Vagina (tissue), 2 donors: Measurements from ENCODE around the gene SMIM28.

Source experiments
- POLR2AphosphoS5 ChIP-seq, 2 donors: sonication (generic); formaldehyde crosslinking; IDR thresholded peaks; one replicate each; pipeline ENCODE4 v1.9.0; 2017; ENCODE audit warnings: antibody characterized with exemption in 2 of 2, mild to moderate bottlenecking in 2 of 2, low read depth in 1 of 2; ENCODE audit not compliant: insufficient read depth in 1 of 2
- TF ChIP-seq, protein P1 (sequence below), 3 experiments: fragments of 450-650 bp in 2 of 3; fragments of 200-600 bp in 1 of 3; sonication (generic) in 1 of 3; IDR thresholded peaks; one replicate each; pipeline ENCODE4 v1.5.1; 2017 to 2019; ENCODE audit warnings: antibody characterized with exemption in 3 of 3, mild to moderate bottlenecking in 2 of 3, moderate library complexity in 2 of 3

DNA sequence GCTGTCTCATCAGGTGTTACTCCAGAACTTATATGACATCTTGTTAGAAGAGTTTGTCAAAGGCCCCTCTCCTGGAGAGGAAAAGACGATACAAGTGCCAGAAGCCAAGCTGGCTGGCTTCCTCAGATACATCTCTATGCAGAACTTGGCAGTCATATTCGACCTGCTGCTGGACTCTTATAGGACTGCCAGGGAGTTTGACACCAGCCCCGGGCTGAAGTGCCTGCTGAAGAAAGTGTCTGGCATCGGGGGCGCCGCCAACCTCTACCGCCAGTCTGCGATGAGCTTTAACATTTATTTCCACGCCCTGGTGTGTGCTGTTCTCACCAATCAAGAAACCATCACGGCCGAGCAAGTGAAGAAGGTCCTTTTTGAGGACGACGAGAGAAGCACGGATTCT, 43.7 kb upstream of the SMIM28 start:
- TF ChIP-seq, protein P1, sequence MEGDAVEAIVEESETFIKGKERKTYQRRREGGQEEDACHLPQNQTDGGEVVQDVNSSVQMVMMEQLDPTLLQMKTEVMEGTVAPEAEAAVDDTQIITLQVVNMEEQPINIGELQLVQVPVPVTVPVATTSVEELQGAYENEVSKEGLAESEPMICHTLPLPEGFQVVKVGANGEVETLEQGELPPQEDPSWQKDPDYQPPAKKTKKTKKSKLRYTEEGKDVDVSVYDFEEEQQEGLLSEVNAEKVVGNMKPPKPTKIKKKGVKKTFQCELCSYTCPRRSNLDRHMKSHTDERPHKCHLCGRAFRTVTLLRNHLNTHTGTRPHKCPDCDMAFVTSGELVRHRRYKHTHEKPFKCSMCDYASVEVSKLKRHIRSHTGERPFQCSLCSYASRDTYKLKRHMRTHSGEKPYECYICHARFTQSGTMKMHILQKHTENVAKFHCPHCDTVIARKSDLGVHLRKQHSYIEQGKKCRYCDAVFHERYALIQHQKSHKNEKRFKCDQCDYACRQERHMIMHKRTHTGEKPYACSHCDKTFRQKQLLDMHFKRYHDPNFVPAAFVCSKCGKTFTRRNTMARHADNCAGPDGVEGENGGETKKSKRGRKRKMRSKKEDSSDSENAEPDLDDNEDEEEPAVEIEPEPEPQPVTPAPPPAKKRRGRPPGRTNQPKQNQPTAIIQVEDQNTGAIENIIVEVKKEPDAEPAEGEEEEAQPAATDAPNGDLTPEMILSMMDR (IDR thresholded peaks at IDR 0.05) = no peak
- TF ChIP-seq POLR2AphosphoS5 (IDR thresholded peaks at IDR 0.05; ENCODE audit: insufficient read depth in 1 of 2, low read depth in 1 of 2) = no peak
